ENCODE measurements around the gene ACAT1. TPM values are rescaled to one million over a fixed set of nuclear protein-coding genes. Genes with fewer than 3 reads are reported as not detected.
"Not testable (repeated sequence)": the region's sequence is repeated elsewhere in the genome, so short reads cannot be mapped to it uniquely, and the experiment has no call there.

ACAT1 gene
- total RNA-seq, 2 donors from 2014 or later: 51.5 to 130 TPM

DNA sequence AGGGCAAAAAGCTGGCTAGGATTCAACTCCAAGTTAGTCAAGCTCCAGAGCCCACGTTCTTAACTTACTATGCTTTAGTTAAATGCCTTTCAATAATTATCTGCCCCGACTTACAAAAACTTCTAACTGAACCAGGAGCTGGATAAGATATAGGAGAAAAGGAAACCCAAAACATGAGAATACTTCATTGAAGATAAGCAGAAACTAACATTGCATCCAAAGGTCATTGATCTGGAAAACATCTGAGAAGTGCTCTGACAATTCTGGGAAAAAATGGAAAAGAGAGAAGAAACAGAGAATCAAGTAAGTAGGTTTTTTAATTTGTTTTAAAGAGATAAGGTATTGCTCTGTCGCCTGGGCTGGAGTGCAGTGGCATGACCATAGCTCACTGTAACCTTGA, 27.2 kb downstream of the ACAT1 start:
- no peak for DNase-seq
- H3K9me3 ChIP-seq: no peaks in the 10 kb centered on the region
- TF ChIP-seq, protein P1, sequence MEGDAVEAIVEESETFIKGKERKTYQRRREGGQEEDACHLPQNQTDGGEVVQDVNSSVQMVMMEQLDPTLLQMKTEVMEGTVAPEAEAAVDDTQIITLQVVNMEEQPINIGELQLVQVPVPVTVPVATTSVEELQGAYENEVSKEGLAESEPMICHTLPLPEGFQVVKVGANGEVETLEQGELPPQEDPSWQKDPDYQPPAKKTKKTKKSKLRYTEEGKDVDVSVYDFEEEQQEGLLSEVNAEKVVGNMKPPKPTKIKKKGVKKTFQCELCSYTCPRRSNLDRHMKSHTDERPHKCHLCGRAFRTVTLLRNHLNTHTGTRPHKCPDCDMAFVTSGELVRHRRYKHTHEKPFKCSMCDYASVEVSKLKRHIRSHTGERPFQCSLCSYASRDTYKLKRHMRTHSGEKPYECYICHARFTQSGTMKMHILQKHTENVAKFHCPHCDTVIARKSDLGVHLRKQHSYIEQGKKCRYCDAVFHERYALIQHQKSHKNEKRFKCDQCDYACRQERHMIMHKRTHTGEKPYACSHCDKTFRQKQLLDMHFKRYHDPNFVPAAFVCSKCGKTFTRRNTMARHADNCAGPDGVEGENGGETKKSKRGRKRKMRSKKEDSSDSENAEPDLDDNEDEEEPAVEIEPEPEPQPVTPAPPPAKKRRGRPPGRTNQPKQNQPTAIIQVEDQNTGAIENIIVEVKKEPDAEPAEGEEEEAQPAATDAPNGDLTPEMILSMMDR (IDR thresholded peaks at IDR 0.05): no peak
- no peaks in the 10 kb centered on the region for H3K27me3 ChIP-seq
- no peak overlapping the region for H3K27ac ChIP-seq
- no peaks in the 10 kb centered on the region for H3K36me3 ChIP-seq
- H3K9ac ChIP-seq (ENCODE audit: low read depth in 2 of 2, low read length in 2 of 2): no peak overlapping the region
- intact Hi-C loops (cut with DNase I): no loop called here
- no peak overlapping the region for H3K4me3 ChIP-seq
- H3K4me1 ChIP-seq: no peaks in the 10 kb centered on the region

DNA sequence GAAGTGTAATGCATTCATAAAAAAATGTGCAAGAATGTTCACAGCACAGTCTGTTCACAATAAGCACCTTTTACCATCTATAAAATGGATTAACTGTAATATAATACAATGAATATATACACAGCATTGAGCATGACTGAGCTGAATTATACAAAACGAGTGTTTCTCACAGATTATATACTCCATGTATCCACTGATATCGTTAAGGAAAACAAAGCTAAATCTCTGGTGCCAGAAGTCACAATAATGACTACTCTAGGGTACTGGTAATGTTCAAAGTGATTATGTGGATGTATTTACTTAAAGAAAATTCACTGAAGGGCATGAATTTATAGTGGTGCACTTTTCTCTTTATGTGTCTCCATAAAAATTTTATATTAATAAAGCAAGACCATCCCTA, 33.2 kb downstream of the ACAT1 start:
- intact Hi-C loops (cut with DNase I): no loop called here
- DNase-seq: no peak
- no peaks in the 10 kb centered on the region for H3K9me3 ChIP-seq
- TF ChIP-seq, protein P1 (IDR thresholded peaks at IDR 0.05): no peak
- no peaks in the 10 kb centered on the region for H3K27me3 ChIP-seq
- no peaks in the 10 kb centered on the region for H3K36me3 ChIP-seq
- H3K4me1 ChIP-seq: no peaks in the 10 kb centered on the region
- no peak overlapping the region for H3K9ac ChIP-seq (ENCODE audit: low read depth in 2 of 2, low read length in 2 of 2)
- no peak overlapping the region for H3K27ac ChIP-seq
- no peak overlapping the region for H3K4me3 ChIP-seq

DNA sequence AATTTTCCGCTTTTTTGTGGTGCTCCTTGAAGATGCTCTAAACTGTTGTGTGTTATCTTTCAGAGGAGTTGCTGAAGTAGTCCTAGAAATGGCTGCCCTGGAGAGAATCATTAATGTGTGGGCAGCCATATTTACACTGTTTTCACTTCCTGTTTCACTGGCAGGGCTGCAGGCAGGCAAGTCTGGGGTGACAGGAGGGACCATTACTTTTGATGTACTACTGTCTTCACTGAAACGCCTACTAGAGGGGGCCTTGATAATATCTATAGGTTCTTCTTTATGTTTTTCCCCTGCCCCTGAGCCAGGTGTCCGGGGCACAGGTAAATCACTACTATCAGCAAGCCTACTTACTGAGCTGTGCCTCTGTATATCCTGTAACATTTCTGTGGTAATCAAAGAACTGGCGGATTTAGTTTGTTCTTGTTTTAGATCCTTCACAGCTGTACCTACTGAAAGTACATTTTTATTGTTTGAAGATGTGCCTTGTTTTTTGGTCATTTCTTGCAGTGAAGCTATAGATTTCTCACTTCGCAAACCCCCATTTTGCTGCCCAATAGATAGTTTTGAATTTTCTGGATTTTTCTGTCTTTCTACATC, 39.7 kb downstream of the ACAT1 start:
- H3K4me1 ChIP-seq: no peaks in the 10 kb centered on the region
- H3K4me3 ChIP-seq: no peak overlapping the region
- no peaks in the 10 kb centered on the region for H3K9me3 ChIP-seq
- no peak overlapping the region for H3K9ac ChIP-seq (ENCODE audit: low read depth in 2 of 2, low read length in 2 of 2)
- H3K27ac ChIP-seq: no peak overlapping the region
- intact Hi-C loops (cut with DNase I): no loop called here
- peaks cover 7% of the 10 kb centered on the region for H3K36me3 ChIP-seq
- DNase-seq: no peak
- TF ChIP-seq, protein P1 (IDR thresholded peaks at IDR 0.05): no peak
- H3K27me3 ChIP-seq: no peaks in the 10 kb centered on the region

DNA sequence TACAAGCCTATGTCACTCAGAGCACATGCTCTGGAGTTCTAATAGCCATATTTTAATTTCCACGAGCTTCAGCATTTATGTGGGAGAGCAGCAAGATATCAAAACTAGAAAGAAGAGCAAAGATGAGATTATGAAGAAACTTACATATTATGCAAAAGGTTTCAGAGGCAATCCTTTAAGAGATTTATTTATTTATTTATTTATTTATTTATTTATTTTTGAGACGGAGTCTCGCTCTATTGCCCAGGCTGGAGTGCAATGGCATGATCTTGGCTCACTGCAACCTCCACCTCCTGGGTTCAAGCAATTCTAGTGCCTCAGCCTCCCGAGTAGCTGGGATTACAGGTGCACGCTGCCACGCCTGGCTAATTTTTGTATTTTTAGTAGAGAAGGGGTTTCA, 41.5 kb downstream of the ACAT1 start:
- H3K27ac ChIP-seq; H3K27me3 ChIP-seq; H3K9me3 ChIP-seq; intact Hi-C loops (cut with DNase I); H3K36me3 ChIP-seq; H3K9ac ChIP-seq (ENCODE audit: low read depth in 2 of 2, low read length in 2 of 2); H3K4me3 ChIP-seq; H3K4me1 ChIP-seq; DNase-seq: not testable (repeated sequence)

DNA sequence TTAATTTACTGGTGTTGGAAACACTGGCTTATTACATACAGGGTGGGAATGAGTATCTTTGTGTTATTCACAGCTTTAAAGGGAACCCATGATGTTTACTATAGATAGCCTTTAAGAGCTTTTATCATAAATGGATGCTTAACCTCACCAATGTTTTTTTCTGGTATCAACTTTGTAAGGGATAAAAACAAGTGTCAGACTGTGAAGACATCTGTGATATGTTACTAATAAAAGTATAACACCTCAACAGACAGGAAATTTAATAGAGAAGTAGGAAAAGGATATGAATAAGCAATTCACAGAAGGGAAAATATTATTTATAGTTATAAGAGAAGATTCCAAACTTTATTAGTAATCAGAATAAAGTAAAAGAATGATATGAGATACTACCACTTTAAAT, 46.3 kb downstream of the ACAT1 start:
- TF ChIP-seq, protein P1 (IDR thresholded peaks at IDR 0.05): no peak
- H3K4me3 ChIP-seq: no peak overlapping the region
- no peaks in the 10 kb centered on the region for H3K27me3 ChIP-seq
- no peaks in the 10 kb centered on the region for H3K4me1 ChIP-seq
- intact Hi-C loops (cut with DNase I): no loop called here
- no peaks in the 10 kb centered on the region for H3K36me3 ChIP-seq
- no peak overlapping the region for H3K9ac ChIP-seq (ENCODE audit: low read depth in 2 of 2, low read length in 2 of 2)
- DNase-seq: no peak
- no peak overlapping the region for H3K27ac ChIP-seq
- no peaks in the 10 kb centered on the region for H3K9me3 ChIP-seq

DNA sequence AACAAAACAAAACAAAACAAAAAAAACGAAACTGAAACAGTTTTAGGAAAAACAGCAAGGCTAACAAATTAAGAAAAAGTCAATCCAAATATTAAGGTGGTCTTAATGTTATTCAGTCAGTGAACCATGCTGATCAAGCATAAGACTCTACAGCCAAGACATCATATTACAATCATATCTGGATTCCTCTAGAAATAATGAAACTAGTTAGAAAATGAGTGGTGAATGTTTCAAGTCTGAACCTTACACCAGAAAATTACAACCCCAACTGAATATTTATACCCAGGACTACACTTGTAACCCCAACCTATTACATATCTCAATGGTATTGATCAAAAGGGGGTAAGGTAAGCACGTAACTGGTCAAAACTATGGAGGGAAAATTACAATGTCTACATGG, 48.8 kb downstream of the ACAT1 start:
- no peak for DNase-seq
- Histone ChIP-seq H3K9me3 (no peaks in the 10 kb centered on the region), H3K4me3 (no peak overlapping the region), H3K27ac (no peak overlapping the region), H3K4me1 (no peaks in the 10 kb centered on the region), H3K9ac (ENCODE audit: low read depth in 2 of 2, low read length in 2 of 2) (no peak overlapping the region), H3K27me3 (no peaks in the 10 kb centered on the region), H3K36me3 (no peaks in the 10 kb centered on the region)
- intact Hi-C loops (cut with DNase I): no loop called here
- TF ChIP-seq, protein P1 (IDR thresholded peaks at IDR 0.05): no peak

Measured in colonic mucosa (tissue), 4 donors.